GM19023 (cell line): ENCODE results near the gene PTGES.
"Not testable (repeated sequence)": the region's sequence is repeated elsewhere in the genome, so short reads cannot be mapped to it uniquely, and the experiment has no call there.

Source experiments
- ATAC-seq: cut with Tn5 transposase; IDR thresholded peaks from one replicate; pipeline ENCODE4 v1.9.1; 2021; ENCODE audit warnings: mild to moderate bottlenecking, moderate library complexity; ENCODE audit not compliant: unreplicated experiment

PTGES gene

DNA sequence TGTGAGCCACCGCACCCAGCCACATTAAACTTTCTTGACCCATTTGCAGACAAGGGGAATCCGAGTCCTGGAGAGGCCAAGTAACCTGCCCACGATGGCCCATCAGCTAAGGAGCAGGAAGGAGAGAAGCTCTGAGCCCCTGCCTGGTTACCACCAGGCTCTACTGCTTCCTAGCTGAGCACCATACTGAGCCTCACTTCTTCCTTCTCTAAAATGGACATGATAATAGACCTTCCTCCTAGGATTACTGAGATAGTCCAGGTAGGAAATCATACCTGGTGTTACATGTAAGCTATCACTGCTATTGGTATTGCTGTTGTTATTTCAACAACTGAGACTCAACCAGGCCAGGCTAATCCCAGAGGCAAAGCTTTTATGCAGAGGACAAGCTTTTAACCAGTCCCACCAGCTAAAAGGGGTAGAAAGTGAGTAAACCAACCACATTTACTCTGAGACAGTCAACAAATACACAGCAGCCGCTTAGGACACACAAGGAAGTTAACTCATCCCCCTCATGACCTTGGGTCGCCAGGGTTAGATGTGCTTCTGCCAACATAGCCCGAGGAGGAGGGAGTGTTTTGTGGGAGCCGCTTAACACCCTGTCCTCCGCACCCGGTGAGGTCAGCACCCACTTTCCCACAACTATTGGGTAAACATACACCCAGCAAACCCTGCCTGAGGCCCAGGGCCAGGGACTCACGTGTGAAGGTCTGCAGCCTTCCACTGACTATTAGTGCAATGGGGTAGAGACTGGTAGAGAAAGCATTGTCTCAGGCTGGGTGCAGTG lies 20.6 kb upstream of the PTGES start:
- ATAC-seq: no peak

DNA sequence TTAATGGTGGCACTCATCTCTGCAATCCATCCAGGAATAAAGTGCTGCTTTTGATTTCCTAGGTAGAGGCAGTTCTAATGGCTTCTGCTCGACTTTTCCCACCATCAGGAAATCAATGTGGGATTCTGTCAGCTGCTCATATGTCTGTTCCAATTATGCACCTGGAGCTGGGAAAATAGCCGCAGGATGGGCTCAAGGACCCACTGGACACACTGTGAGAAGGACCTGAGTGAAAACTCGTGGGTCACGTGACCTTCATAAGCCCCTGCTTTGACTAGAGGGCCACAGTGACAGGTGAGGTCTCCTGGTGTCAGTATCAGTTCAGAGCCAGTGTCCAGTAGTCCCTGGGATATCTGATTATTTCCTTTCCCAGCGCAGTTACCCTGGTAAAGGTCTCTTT lies 17.9 kb upstream of the PTGES start:
- no peak for ATAC-seq

DNA sequence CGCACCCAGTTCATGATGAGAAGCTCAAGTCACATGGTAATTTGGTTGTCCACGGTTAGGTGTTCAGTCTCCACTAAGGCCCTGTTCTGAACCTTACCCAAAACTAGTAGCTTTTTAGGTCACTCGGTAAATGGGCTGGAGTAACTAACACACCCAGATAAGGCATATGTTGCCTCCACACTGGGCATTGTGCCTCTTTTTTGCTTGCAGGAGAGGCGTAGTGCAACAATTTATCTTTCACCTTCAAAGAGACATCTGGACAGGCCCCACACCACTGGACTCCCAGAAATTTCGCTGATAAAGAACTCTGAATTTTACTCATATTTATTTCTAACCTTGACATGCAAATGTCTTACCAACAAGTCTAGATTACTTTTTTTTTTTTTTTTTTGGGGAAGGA lies 16.8 kb upstream of the PTGES start:
- ATAC-seq: no peak

DNA sequence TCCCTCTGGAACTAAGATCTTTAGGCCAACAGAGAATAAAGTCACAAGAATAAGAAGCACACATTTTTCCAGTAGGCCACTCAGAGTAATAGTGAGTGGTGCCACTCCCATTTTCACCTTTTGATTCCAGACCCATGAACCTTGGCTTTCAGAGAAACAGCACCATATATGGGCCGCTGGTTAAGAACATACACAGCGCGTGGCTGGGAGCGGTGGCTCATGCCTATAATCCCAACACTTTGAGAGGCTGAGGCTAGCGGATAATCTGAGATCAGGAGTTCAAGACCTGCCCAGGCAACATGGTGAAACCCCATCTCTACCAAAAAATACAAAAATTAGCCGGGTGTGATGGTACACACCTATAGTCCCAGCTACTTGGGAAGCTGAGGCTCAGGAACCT lies 15.6 kb upstream of the PTGES start:
- ATAC-seq: no peak

DNA sequence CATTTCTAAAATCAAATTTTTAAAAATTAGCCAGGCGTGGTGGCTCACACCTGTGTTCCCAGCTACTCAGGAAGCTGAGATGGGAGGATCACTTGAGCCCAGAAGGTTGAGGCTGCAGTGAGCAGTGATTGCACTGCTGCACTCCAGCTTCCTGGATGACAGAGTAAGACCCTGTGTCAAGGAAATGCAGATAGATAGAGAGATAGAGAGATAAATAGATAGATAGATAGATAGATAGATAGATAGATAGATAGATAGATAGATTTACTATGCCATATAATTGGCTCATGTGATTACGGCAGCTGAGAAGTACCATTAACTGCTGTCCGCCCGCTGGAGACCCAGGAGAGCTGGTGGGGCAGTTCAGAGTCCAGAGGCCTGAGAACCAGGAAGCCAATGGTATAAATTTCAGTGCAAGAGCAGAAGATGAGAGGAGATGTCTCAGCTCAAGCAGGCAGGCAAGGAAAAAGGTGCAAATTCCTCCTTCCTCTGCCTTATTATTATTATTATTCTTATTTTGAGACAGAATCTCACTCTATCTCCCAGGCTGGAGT lies 13.0 kb upstream of the PTGES start:
- ATAC-seq: no peak

DNA sequence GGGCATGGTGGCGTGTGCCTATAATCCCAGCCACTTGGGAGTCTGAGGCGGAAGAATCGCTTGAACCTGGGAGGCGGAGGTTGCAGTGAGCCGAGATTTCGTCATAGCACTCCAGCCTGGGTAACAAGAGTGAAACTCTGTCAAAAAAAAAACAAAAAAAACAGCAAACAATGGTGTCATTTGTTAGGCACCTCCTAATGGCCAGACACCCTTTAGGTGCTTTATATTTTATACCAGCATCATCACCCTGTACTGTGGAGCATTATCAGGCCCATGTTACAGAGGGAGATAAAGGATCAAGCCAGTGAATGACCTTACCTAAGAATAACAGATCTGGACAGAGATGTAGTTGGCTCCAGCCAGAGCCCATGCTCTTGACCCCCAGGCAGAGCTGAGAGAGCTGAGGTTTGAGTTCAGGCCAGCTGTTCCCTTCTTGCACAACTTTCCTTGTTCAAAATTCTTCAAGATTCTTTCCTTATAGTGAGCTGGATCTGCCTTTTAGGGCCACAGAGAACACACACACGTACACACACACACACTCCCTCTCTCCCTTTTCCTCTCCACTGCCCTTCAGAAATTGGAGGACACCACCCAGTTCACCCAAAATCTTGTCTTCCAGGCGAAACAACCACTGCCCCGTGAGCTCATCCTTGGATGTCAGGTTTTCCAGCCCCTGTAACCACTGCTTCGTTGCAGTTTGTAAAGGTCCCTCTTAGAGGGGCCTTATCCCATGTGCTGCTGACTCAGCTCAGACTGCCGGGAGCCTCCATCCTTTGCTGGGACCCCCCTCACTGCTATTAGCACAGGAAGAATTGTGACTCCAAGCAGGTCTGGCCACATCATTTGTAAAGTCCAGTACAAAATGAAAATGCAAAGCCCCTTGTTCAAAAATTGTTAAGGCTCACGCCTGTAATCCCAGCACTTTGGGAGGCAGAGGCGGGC lies 10.4 kb upstream of the PTGES start:
- ATAC-seq: no peak

DNA sequence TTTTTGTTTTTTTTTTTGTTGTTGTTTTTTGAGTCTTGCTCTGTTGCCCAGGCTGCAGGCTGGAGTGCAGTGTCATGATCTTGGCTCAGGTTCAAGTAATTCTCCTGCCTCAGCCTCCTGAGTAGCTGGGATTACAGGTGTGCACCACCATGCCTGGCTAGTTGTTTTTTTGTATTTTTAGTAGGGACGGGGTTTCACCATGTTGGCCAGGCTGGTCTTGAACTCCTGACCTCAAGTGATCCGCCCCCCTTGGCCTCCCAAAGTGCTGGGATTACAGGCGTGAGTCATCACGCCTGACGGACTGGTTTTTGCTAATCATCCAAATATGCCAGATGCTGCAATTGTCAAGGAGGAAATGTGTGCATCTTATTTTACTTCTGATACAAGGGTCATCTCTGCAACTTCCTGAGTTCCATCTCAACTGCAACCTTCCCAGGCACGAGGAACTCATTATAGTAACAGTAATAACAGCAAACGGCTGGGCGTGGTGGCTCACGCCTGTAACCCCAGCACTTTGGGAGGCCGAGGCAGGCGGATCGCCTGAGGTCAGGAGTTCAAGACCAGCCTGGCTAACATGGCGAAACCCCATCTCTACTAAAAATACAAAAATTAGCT lies 9.6 kb upstream of the PTGES start:
- ATAC-seq: not testable (repeated sequence)

DNA sequence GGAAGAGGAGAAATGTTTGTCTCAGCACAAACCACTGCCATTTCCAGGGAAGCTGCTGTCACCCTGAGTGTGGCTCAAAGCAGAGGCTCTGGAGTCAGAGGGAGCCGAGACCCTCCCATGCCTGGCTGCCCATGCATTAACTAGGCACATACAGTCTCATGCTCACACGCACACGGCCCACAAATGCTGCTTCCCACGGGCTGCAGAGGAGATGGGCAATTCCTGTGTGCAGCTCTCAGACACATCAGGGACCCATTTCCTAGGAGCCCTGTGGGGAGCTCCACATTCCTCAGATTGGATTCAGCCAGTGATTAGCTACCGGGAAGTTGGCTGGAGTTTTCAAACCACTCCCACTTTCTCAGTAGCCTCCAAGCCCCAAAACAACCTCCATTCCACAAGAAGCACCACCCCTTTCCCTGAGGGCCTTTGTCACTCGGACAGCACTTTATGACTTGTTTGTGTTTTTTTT lies 9.1 kb upstream of the PTGES start:
- ATAC-seq: no peak

DNA sequence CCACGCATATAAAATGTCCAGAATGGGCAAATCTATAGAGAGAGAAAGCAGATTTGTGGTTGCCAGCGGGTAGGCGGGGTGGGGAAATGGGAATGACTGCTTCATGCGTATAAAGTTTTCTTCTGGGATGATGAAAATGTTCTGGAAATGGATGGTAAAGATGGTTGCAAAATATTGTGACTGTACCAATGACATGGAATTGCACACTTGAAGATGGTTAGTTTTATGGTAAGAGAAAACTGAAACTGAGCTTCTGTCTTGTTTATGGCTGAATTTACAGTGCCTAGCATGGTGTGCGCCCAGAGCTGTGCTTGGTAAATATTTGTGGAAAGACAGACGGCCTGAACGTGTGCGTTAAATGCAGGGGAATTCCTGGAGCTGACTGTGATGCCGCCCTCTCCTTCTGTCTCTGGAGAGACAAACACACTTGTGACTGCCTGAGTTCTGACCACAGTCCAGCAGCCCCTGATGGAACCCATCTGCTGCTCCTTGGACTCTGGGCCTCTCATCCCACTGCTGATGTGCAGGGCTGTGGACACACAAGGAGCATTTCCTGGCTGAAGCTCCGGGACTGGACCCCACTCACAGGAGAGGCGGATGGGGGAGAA lies 8.6 kb upstream of the PTGES start:
- no peak for ATAC-seq

DNA sequence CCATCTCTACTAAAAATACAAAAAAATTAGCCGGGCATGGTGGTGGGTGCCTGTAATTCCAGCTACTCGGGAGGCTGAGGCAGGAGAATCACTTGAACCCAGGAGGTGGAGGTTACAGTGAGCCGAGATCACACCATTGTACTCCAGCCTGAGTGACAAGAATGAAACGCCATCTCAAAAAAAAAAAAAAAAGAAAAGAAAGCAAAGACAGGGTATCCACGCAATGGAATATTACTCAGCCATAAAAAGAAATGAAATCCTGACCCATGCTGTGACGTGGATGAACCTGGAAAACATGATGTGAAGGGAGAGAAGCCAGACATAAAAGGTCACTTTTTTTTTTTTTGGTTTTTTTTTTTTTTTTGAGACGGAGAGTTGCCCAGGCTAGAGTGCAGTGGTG lies 7.9 kb upstream of the PTGES start:
- ATAC-seq: not testable (repeated sequence)

DNA sequence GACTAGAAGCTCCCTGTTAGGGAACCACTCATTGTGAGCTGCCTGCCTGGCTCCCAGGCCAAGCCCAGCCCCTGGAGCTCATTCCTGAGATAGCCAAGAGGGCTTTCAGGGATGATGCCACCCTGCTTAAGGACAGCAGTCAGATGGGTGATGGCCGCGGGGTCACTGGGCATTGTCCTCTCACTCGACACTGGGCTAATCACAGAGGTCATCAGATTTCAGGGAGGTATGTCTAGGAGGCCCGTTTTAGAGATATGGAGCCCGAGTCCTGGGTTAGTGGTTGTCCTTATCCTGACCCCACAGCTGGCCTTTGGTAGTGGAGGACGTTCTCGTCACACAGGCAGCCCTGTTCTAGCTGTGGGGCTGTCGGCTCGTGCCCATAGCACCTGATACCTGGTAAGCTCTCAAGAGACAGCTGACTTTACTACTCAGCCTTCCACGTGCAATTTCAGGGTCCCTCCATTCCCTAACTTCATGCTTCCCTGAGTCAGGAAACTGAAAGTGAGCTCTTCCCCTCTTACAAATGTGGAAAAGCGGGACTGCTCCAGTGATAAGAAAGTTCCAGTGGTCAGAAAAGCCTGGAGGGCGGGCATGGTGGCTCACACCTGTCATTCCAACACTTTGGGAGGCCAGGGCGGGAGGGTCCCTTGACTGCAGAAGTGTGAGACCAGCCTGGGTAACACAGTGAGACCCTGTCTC lies 7.1 kb upstream of the PTGES start:
- ATAC-seq: no peak

DNA sequence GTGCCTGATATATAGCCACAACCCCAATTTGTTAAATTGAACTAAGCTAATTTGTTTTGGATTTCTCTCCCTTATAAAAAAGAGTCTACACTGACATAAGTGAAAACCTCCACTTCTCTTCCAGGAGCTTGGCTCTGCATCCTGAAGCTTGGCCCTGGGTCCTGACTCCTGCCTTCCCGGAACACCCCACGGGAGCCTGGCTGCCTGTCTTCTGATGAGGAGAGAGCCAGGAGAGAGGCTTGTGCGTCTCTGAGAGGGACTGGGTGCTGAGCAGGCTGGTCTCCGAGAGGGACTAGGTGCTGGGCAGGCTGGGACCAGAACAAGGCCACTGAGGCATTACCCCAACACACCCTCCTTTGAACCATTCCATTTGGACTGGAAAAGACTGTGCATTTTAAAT lies 6.5 kb upstream of the PTGES start:
- ATAC-seq: no peak

DNA sequence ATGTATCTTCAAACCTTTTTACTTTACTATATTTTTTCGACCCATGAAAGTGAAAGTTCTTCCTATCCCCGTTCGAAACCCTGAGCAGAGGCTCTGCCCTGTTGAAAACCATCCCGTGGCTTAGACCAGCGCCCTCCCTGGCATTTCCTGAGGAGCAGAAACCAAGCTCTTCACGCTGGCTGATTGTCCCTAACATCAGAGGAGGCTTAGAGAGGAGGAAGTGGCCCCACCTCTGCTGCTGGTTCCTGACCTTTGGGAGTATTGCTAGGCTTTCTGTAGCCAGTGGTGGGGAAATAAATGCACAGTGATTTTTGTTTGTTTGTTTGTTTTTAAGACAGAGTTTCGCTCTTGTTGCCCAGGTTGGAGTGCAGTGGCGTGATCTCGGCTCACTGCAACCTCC lies 4.2 kb upstream of the PTGES start:
- ATAC-seq: no peak

DNA sequence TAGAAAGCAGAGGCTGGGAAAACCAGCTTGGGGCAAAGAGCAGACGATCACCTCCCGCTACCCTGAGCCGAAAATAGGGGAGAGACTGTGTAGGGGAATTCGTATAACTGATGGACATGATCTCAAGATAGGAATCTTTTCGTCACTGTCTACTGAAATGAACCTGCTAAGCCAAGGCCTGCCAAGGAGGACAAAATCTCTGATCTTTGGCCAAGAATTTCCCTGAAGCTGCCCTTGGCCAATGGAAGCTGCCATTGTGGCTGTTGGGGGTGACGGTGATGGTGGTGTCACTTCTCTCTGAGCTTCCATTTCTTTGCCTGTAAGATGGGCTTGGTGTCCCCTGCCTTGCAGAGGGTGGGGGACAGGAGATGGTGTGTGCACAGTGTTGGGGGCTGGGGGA lies 3.3 kb upstream of the PTGES start:
- ATAC-seq: no peak

DNA sequence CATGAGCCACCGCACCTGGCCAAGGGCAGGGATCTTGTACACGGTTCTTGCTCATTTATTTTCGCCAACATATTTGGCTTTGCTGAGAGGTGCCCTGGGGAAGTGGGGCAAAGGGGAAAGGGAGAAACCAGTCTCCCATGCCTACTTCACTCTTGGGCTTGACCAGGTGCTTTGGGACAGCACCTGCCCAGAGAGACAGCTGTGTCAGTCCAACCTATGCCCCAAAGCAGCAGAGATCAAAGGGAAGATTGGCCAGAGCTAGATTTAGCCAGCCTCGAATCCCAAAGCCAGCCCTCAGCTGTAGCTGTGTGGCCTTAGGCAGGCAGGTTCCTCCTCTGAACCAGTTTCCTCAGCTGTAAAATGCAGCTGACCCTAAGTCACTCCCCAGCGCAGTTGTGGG lies 2.3 kb upstream of the PTGES start:
- ATAC-seq: no peak

DNA sequence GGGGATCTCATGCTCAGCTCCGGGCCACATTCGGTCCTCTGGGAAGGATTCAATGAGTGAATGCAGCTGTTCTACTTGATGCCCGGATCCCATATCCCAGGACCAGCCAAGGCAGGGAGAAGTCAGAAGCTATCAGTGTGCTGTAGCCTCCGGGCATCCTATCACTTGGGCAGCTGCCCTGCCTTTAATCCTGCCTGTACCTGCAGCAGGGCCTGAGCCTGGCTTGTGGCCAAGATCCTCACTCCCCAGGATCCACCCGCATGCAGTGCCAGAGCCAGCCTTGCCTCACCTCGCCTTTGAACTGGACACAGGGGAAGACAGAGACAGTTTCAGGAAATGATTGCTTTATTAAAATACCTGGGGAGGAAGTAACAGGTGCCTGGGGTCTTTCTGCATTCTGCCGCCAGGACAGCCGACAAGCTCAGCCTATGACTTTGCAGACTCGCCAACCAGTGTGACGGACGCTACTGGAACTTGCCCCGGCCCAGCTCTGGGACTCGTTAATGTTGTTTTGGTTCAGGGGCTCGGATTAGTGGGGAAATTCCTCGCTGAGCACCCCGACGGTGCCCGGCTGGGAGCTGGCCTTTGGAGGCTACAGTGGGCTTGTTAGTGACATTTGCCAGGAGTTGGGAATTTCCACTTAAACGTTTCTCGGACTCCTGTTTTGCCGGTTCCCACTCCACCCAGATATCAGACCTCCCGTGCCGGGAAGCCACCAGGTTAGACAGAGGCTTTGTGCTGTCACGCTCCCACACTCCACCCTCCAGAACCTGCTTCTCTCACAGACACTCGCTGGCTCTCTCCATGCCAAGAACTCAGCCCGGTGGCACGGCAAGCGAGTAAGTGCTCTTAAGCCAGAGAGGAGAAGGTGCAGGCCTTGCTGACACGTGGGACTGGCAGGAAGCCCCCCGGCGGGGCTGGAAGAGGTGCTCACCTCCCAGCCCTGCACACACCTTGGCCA lies 721 bp downstream of the PTGES start:
- ATAC-seq: no peak

DNA sequence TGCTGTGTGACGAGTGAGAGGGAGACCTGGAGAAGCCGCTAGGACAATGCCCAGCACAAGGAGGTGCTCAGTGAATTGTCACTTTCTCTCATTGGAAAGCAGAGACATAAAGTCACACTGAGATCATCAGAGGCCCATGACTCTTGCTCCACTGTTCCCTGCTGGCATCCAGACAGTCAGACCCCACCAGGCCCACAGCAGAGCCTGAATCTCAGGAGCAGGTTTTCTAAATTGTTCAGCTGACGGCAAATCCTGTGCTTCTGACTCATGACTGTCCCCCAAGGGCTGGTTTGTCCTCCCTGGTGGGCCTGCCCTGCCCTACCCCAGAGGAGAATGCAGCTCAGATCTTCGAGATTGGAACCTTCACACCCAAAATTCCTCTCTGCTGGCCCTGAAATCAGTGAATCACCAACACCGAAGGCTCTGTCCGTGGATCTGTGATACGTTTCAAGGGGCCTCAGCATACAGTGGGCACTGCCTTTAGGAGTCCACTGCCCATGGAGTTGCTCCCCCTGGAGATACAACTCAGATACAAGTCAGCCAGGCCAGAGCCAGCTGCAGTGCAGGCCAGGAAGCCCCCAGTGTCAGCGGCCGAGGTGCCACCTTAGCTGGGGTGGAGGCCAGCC lies 2.7 kb downstream of the PTGES start:
- no peak for ATAC-seq

DNA sequence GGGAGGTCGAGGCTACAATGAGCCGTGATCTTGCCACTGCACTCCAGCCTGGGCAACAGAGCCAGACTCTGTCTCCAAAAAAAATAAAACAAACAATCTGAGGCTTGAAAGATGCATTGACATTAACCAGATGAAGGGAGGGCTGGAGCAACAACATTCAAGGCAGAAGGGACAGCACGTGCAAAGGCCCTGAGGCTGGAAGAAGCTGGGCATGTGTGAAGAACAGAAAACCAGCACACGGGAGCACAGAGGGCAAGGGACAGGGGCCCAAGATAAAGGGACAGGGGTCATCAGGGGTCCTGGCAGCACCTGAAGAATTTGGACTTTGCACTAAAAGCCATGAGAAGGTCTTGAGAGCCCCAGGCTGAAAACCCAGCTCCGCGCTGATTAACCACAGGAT lies 3.3 kb downstream of the PTGES start:
- no peak for ATAC-seq

DNA sequence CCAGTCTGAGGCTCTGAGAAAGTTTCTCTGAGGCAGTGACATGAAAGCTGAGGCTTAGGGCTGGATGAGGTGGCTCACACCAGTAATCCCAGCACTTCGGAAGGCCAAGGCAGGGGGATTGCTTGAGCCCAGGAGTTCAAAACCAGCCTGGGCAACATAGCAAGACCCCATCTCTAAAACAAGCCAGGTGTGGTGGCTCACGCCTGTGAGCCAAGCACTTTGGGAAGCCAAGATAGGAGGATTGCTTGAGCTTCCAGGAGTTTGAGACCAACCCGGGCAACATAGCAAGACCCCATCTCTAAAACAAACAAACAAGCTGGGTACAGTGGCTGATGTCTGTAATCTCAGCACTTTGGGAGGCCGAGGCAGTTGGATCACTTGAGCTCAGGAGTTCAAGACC lies 3.8 kb downstream of the PTGES start:
- ATAC-seq: not testable (repeated sequence)
